Measurements from ENCODE around the gene IL19.

DNA sequence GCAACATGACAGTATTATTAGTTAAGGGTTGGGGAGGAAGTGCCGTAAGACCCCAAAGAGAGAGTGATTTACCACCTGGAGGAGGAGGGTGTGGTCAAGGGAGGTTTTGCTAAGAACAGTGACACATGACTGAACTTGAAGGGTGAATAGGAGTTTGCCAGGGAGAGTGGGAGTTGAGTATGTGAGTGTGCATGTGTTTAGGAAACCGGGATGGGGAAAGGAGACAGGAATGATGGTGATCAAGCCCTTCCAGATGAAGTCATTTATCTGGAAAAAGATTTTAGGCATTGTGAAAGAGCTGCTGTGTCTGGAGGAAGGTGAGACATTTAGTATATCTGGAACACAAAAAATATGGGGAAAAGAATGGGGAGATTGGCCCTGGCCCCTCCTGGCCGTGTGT lies 29.8 kb downstream of the IL19 start:
- TF ChIP-seq HMG20A (CRISPR knock-in tag; IDR thresholded peaks at IDR 0.05; ENCODE audit: borderline replicate concordance): no peak
- TF ChIP-seq MIXL1 (CRISPR knock-in tag; IDR thresholded peaks at IDR 0.05): no peak
- TF ChIP-seq ZNF224 (CRISPR knock-in tag; IDR thresholded peaks at IDR 0.05): no peak
- TF ChIP-seq, protein P1, sequence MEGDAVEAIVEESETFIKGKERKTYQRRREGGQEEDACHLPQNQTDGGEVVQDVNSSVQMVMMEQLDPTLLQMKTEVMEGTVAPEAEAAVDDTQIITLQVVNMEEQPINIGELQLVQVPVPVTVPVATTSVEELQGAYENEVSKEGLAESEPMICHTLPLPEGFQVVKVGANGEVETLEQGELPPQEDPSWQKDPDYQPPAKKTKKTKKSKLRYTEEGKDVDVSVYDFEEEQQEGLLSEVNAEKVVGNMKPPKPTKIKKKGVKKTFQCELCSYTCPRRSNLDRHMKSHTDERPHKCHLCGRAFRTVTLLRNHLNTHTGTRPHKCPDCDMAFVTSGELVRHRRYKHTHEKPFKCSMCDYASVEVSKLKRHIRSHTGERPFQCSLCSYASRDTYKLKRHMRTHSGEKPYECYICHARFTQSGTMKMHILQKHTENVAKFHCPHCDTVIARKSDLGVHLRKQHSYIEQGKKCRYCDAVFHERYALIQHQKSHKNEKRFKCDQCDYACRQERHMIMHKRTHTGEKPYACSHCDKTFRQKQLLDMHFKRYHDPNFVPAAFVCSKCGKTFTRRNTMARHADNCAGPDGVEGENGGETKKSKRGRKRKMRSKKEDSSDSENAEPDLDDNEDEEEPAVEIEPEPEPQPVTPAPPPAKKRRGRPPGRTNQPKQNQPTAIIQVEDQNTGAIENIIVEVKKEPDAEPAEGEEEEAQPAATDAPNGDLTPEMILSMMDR (CRISPR knock-in tag; IDR thresholded peaks at IDR 0.05): no peak
- no peak for TF ChIP-seq NR3C1 (CRISPR knock-in tag; IDR thresholded peaks at IDR 0.05)
- no peak for TF ChIP-seq ZNF207 (IDR thresholded peaks at IDR 0.05; ENCODE audit: borderline replicate concordance)
- TF ChIP-seq HNRNPH1 (optimal IDR thresholded peaks at IDR 0.05; ENCODE audit: low read depth, low read length): no peak
